CD4-positive, alpha-beta T cell treated with Interleukin-4 for 1 hour (primary cell): Measurements from ENCODE around the gene RNF31.

Source experiments
- DNase-seq, 2 donors: peaks; one replicate each; pipeline ENCODE4 v3.0.0-alpha.2; 2020 to 2022

Gene RNF31

DNA sequence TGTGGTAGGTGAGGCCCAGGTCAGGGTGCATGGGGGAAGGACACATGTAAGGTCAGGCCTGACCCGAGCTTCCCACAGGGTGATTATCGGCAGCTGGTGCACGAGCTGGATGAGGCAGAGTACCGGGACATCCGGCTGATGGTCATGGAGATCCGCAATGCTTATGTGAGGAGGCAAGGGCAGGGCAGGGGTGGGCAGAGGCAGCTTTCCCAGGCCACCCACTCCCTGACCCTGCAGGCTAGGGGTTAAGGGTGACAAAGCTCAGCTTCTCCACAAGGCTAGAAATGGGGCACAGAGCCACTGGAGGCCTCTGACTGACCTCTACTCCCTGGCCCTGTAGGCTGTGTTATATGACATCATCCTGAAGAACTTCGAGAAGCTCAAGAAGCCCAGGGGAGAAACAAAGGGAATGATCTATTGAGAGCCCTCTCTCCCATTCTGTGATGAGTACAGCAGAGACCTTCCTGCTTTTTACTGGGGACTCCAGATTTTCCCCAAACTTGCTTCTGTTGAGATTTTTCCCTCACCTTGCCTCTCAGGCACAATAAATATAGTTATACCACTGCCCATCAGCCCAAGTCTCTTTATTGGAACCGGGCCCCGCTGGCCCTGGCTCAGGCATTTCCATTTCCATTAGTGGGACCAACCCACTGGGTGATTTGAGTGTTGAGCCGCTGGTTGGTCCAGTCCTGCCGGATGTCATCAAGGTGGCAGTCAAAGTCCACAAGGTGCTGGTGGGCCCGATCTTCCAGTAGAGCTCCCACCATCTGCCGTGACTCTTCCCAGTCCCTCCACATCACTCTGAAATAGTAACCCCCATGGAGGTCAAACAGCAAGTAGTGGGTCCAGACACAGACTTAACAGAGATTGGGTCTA lies 8.7 kb upstream of the RNF31 start:
- no peak for DNase-seq

DNA sequence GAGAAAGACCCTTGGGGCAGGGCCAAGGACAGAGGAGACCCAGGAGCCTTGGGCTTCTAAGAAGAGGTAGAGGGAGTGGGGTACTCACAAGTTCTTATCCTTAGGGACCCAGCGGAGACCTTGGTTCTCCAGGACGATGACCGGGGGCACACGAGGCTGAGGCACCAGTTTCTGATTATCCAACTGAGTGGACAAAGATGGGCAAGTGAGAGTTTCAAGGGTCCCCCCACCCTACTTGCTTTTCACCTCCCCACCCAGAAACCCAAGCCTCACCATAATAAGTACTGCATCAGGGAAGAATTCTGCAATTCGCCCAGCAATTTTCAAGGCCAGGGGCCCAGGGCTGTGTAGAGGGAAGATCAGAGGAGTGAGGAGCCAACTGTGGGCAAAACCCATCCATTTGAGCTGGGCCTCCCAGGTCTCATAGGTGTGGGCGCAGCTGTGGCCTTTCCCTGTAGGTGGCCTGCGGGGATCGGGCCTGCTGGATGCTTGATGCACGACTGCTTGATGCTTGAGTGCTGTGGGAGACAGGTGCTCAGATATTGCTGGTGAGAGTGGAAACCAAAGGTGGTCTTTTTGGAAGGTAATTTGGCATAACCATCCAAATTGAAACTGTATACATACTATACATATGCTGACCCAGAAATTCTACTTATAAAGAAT lies 7.9 kb upstream of the RNF31 start:
- peak in 1 of 2 donors; percentile 33 for DNase-seq

DNA sequence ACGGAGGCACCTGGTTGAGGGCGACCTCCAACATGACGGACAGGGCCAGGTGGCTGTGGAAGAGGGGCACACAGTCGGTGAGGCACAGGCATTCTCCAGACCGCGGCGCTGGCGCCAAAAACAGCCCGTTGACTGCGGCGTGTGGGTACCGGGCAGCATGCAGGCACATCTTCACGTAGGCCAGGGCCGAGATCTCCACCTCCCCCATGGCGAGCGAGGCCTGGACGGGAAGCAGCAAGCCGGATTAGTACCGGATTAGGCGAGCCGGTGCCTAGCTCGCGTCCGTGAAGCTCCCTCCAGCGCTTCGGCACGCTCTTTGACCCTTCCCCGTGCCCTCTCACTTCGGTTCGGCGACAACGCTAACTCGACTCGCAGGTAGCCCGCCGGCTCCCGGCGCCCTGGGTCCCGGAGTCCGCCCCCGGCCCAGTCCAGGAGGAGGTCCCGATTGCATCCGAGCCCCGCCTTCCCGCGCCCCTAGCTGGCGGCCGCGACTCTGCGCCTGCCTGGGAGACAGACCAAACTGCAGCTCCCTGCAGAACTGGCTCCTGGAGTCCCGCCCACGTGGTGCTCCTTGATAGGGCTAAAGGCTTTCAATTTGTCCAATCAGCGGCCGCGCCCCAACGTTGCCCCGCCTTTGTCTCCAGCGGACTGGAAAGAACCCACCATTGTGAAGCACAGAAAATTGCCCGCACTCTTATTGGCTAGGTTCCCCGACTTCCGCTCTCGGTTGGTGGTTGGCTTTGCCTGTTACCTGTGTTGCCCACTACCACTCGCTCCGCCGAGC lies 6.0 kb upstream of the RNF31 start, which contains the start of gene EMC9:
Gene EMC9 (minus strand): TSS at position 495 of the 784 bp plus-strand sequence. CDS start 287 bp downstream, at position 208.
- DNase-seq, result peak; percentile 99 to 100

DNA sequence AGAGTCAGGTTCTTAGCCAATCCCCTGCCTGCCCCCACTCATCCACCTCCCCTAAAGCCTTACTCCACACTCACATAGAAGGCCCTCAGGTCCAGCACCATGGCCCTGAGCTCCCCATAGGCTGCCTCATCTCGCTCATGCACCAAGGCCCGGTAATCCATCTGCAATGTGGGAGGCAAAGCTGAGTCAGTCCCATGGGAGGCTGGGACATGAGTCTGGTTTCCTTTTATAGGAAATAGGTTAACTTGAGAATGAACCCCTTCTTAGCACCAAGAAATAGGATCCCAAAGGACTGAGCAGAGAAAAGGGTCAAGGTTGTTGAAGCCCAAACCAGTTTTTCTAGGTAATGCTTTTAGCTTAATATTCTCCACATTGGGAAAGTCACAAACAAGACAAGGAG lies 3.8 kb upstream of the RNF31 start:
- no peak for DNase-seq

DNA sequence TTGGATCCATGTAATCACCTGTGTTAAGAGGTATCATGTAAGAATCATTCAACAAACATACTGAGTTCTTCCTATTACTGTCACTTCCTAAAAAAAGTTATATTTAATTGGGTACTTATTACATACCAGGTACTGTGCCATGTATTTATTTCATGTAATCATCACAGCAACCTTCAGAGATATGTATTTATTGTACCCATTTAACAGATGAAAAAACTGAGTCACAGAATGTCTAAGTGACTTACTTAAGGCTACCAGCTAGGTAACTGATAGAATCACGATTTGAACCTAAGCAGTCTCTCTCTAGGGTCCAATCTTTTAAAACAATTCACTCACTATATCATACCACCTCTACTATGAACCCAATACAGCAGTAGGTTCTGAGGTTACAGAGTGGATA lies 2.8 kb upstream of the RNF31 start:
- no peak for DNase-seq

DNA sequence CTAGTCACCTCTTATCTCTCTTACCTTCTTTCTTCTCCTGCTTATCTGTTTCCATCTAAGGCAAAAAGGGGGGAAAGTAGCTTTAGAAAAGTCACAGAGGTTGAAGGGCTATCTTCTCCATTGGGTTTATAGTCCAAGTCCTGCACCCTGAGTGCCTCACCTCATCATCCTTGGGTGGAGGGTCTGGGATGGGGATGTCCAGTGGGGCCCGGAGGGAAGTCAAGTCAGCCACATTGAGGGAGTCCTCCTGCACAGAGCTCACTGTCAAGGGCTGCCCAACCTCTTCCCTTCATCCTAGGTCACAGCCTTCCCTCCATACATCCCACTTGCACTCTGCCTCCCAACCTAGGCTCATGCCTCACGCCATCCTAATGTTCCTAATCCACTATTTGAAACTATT lies 2.1 kb upstream of the RNF31 start:
- DNase-seq, result no peak

DNA sequence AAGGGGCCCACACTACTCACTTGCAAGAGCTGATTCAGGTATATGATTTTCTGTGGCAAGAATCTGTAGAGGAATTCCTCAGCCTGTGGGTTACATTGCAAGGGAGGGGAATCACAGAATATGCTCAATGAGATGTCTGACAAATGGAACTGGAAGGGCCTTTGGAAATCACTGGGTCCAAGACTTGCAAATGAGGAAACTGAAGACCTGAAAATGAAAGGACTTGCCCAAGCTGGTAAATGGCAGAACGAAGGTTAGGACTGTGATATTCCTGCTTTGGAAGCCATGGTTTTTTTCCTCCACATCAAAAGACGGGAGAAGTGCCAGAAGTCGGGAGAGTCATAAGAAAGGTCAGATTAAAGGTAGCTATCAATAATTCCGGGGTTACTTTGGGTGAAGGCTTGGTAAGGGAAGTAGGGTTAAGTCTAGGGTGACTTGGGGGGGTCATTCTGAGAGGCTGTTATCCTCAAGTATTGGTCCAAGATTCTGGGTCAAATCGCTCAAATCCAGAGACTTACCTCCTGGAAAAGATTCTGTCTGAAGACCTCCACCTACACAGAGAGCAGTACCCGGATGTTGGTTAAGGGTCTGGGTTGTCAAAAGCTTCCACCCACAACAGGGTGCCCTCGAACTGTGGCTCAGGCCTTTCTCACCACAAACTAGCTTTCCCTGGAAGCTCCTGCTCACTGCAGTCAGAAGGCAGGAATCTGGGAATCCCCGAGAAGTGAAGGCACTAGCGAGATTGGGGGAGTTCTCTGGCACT lies 1.4 kb upstream of the RNF31 start:
- DNase-seq, result no peak

DNA sequence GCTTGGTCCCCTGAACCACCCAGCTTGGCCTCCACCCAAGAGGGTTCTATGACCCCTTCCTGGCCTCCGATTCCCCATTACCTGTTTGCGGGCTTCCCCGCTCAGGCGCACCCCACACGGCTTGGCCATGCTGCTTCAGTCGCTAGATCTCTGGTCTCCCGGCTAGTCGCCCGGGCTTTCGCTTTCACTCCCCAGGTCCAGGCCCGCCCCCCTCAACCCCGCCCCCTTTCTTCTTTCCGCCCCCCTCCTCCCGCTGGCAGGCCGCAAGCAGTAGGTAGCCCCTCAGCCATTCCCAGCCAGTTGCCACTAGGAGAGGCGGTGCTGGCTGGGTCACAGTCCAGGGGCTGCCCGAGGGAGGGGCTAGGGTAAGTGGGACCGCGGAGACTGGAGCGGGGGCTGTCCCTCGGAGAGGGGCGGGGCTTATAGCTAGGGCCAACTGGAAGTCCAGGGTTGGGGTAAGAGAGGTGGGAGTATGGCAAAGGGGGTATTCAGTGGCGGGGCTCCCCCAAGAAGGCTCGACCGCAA lies 783 bp upstream of the RNF31 start, which contains the start of gene PSME2:
Gene PSME2 (minus strand): TSS at position 158 of the 525 bp plus-strand sequence. CDS start 29 bp downstream, at position 129.
- DNase-seq, result peak; percentile 91

DNA sequence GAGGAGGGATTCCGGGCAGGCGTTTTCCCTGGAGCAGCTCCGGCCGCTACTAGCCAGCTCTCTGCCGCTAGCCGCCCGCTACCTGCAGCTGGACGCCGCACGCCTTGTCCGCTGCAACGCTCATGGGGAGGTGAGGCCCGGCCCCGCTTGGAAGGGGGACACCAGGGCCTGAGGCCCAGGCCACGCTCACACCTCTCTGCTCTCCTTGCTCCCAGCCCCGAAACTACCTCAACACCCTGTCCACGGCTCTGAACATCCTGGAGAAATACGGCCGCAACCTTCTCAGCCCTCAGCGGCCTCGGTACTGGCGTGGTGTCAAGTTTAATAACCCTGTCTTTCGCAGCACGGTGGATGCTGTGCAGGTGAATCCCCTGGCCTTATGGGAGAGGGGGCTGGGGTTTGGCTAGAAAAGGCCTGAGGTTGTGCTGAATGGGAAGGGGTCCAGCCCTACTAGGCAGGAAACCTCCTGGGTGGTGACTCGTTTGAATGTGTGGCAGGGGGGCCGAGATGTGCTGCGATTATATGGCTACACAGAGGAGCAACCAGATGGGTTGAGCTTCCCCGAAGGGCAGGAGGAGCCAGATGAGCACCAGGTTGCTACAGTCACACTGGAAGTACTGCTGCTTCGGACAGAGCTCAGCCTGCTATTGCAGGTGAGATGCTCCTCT lies 597 bp downstream of the RNF31 start:
- DNase-seq, result no peak

DNA sequence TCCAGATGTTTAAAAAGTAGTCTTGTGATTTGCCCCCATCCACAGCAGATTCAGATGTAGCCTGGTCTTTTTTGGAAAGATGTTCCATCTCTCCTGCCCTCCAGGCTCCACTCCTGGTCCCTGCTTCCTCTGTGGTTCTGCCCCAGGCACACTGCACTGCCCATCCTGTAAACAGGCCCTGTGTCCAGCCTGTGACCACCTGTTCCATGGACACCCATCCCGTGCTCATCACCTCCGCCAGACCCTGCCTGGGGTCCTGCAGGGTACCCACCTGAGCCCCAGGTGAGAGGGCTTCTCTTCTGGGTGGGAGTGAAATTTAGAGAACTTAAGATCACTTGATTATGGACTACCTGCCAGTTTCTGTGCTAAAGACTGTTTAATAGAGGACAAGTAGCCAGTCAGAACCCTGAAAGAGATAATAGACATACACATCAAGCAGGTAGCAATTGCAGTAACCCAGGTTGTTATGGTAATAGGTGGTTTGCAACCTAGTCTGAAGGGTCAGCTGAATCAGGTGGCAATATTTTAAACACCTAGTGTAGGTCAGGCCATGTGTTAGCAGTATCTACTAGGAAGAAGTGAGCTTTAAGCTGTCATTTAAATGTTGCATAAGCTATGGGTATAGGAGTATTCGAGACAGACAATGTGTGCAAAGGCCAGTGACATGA lies 2.1 kb downstream of the RNF31 start:
- no peak for DNase-seq

DNA sequence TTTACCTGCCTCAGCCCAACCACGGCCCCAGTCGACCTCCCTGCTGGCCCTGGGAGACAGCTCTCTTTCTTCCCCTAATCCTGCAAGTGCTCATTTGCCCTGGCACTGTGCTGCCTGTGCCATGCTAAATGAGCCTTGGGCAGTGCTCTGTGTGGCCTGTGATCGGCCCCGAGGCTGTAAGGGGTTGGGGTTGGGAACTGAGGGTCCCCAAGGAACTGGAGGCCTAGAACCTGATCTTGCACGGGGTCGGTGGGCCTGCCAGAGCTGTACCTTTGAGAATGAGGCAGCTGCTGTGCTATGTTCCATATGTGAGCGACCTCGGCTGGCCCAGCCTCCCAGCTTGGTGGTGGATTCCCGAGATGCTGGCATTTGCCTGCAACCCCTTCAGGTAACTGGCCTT lies 2.8 kb downstream of the RNF31 start:
- no peak for DNase-seq

DNA sequence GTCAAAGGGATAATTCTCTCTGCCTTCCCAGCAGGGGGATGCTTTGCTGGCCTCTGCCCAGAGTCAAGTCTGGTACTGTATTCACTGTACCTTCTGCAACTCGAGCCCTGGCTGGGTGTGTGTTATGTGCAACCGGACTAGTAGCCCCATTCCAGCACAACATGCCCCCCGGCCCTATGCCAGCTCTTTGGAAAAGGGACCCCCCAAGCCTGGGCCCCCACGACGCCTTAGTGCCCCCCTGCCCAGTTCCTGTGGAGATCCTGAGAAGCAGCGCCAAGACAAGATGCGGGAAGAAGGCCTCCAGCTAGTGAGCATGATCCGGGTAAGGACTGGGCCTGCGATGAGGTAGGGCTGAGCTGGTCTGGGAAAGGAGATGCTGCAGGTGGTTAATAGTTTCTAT lies 3.3 kb downstream of the RNF31 start:
- DNase-seq, result no peak

DNA sequence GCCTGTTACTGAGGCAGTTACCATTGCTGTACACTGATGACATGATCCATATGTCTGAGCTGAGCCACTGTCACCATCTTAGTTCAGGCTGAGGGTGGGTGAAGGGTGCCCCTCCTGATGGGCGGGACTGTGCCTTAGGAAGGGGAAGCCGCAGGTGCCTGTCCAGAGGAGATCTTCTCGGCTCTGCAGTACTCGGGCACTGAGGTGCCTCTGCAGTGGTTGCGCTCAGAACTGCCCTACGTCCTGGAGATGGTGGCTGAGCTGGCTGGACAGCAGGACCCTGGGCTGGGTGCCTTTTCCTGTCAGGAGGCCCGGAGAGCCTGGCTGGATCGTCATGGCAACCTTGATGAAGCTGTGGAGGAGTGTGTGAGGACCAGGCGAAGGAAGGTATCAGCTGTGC lies 3.7 kb downstream of the RNF31 start:
- no peak for DNase-seq

DNA sequence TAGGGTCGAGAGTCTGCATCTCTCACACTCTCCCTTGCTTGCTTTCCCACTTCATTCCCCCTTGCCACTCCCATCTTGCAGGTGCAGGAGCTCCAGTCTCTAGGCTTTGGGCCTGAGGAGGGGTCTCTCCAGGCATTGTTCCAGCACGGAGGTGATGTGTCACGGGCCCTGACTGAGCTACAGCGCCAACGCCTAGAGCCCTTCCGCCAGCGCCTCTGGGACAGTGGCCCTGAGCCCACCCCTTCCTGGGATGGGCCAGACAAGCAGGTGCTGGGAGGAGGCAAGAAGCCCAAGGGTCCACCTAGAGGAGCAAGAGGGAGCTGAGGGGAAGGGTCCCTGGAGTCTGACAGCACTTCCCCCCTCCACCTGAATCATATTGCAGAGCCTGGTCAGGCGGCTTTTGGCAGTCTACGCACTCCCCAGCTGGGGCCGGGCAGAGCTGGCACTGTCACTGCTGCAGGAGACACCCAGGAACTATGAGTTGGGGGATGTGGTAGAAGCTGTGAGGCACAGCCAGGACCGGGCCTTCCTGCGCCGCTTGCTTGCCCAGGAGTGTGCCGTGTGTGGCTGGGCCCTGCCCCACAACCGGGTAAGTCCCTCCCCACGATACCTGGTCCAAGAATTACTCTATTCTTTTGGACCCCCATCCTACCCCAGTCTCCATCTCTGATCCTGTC lies 4.2 kb downstream of the RNF31 start:
- DNase-seq, result no peak

DNA sequence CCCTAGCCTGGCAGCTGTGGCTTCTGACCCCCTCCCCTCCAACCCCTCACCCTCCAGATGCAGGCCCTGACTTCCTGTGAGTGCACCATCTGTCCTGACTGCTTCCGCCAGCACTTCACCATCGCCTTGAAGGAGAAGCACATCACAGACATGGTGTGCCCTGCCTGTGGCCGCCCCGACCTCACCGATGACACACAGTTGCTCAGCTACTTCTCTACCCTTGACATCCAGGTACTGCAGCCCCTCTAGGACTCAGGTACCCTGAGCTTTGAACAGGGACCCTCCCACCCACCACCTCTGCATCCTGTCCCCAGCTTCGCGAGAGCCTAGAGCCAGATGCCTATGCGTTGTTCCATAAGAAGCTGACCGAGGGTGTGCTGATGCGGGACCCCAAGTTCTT lies 7.8 kb downstream of the RNF31 start:
- no peak for DNase-seq

DNA sequence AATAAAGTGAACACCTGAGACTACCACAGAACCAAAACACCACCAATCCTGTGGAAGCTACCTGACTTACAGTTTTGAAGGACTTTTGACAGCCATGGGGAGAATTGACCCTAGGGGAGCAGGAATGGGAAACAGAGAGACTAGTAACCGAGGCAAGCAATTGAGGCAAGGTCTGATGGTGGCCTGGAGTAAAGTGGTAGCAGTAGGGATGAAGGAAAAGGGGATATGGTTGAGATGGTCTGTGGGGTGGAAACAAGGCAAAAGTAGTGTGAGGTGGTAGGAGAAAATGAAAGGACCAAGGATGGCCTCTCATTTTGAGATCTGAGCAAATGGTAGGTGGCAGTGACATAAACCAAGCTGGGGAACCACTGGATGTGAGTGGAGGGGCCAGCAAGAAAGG lies 9.5 kb downstream of the RNF31 start:
- DNase-seq, result no peak

DNA sequence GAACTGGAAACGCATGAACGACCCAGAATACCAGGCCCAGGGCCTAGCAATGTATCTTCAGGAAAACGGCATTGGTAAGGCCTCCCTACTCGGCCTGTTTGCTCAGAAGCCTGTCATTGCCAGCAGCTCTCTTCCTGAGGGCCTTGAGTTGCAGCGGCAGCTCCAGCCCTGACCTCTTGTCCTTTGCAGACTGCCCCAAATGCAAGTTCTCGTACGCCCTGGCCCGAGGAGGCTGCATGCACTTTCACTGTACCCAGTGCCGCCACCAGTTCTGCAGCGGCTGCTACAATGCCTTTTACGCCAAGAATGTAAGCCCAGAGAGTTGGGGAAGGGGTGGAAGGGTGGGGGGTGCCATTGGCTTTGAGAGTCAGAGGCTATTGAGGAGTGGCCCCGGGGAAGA lies 10.0 kb downstream of the RNF31 start:
- no peak for DNase-seq

DNA sequence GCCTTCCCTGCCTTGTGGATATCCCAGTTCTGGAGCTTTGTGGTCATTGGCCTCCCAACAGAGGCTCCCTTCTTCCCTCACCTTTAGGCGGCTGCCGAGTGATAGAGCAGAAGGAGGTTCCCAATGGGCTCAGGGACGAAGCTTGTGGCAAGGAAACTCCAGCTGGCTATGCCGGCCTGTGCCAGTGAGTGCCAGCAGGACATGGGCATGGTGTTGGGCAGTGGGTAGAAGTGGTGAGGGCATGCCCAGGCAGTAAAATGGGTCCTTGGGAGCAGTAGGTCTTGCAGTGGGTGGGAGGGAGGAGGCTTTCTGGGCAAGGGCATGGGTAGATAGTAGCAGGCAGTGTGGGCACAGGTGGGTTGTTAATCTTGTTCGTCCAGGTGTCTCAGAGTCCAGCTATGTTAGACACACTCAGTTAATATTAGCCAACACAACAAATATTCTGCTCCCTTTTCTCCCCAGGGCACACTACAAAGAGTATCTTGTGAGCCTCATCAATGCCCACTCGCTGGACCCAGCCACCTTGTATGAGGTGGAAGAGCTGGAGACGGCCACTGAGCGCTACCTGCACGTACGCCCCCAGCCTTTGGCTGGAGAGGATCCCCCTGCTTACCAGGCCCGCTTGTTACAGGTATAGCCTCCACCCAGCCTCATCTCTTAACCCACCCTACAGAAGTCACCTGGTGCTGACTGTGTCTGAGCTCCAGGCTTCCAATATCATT lies 12.6 kb downstream of the RNF31 start:
- DNase-seq, result no peak

DNA sequence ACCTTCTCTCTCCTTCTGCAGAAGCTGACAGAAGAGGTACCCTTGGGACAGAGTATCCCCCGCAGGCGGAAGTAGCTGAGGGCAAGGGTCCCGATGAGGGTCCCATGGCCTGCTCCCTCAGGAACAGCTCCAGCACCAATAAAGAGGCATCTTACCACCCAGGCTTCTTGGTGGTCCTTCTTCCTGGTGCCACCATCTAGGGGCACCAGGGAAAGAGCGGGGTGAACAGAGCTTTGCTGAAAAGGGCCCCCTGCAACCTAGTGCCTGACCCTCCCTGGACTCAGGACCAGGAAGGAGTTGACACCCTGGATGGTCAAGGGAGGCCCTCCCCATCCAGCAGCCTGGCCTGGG lies 13.2 kb downstream of the RNF31 start:
- no peak for DNase-seq
